Panc1 (cell line): ENCODE results near the gene TMEM91. TPM values are rescaled to one million over a fixed set of nuclear protein-coding genes. Genes with fewer than 3 reads are reported as not detected.

Experiments
- ATAC-seq: fragments of 200-7000 bp; cut with Tn5 transposase; 2 replicates; pipeline ENCODE4 v1.9.1; 2020; ENCODE audit warnings: mild to moderate bottlenecking, moderate library complexity
- BruUV-seq: library from RNA; stranded (reverse); fragments of 400-500 nt; replicated peaks from 2 replicates; lab custom pipeline; 2021; lab: Mats Ljungman, UMichigan
- CTCF ChIA-PET: fragments of 300-600 bp; sonication (Branson Sonifier 250); formaldehyde crosslinking; loops from one replicate; lab custom pipeline; 2022; ENCODE audit warnings: antibody characterized with exemption; lab: Charles Lee
- POLR2A ChIA-PET: fragments of 300-600 bp; sonication (Branson Sonifier 250); formaldehyde crosslinking; loops from one replicate; lab custom pipeline; 2022; ENCODE audit warnings: antibody characterized with exemption; lab: Charles Lee
- DNase-seq: peaks from one replicate; pipeline ENCODE4 v3.0.0-alpha.2; 2010; ENCODE audit warnings: low read depth, low spot score
- H3K27ac ChIP-seq: 2 replicates; pipeline ENCODE4 v1.5.1; 2011; ENCODE audit warnings: mild to moderate bottlenecking, low read length, inconsistent platforms
- H3K27me3 ChIP-seq: fragments of 200-500 bp; sonication (Bioruptor generic); 2 replicates; pipeline ENCODE4 v1.6.0; 2014; ENCODE audit warnings: low read length, inconsistent platforms; ENCODE audit not compliant: control insufficient read depth, insufficient read depth
- H3K36me3 ChIP-seq: fragments of 200-500 bp; sonication (Bioruptor generic); 2 replicates; pipeline ENCODE4 v1.5.1; 2014; ENCODE audit warnings: inconsistent platforms, mild to moderate bottlenecking, low read length, moderate library complexity; ENCODE audit not compliant: control insufficient read depth, insufficient read depth
- H3K4me1 ChIP-seq: 2 replicates; pipeline ENCODE4 v1.5.1; 2011; ENCODE audit warnings: inconsistent platforms, mild to moderate bottlenecking, low read length, moderate library complexity; ENCODE audit not compliant: control insufficient read depth, insufficient read depth
- H3K4me3 ChIP-seq, 2 experiments: 2 replicates each; pipeline ENCODE4 v1.5.1; 2011 to 2012; ENCODE audit warnings: low read depth in 2 of 2, low read length in 2 of 2, mild to moderate bottlenecking in 2 of 2, inconsistent platforms in 1 of 2, moderate library complexity in 1 of 2
- H3K9me3 ChIP-seq: fragments of 200-500 bp; sonication (Bioruptor generic); 2 replicates; pipeline ENCODE4 v1.5.1; 2014; ENCODE audit warnings: low read depth, mild to moderate bottlenecking, inconsistent platforms, low read length, moderate library complexity; ENCODE audit not compliant: control insufficient read depth, insufficient read depth
- POLR2AphosphoS5 ChIP-seq: IDR thresholded peaks from 2 replicates; pipeline ENCODE4 v1.6.1; 2012; ENCODE audit warnings: mild to moderate bottlenecking, low read depth, low read length, moderate library complexity
- SIN3A ChIP-seq: IDR thresholded peaks from 2 replicates; pipeline ENCODE4 v1.6.1; 2012; ENCODE audit warnings: low read depth, mild to moderate bottlenecking, low read length, moderate library complexity, borderline replicate concordance; ENCODE audit not compliant: insufficient read depth
- TCF7L2 ChIP-seq: IDR thresholded peaks from 2 replicates; pipeline ENCODE4 v1.6.1; 2011; ENCODE audit warnings: mild to moderate bottlenecking, low read depth, low read length, inconsistent platforms
- in situ Hi-C: cut with HindIII; loops from 2 replicates; pipeline ENCODE4 v1.10.0; 2016; ENCODE audit warnings: low sequenced_read_pairs, low pct_unique_long_range_greater_than_20kb
- intact Hi-C: fragments of 100-400 bp; cut with micrococcal nuclease; formaldehyde crosslinking; loops from one replicate; pipeline ENCODE4 v1.10.0; 2022; ENCODE audit not compliant: unreplicated experiment
- total RNA-seq: library from RNA; stranded (reverse); gene quantifications from one replicate; pipeline ENCODE4 v1.2.1, GENCODE V29; 2021; ENCODE audit not compliant: unreplicated experiment
- TF ChIP-seq, protein P1 (sequence below): fragments of 450-650 bp; IDR thresholded peaks from 2 replicates; pipeline ENCODE4 v1.5.1; 2017; ENCODE audit warnings: mild to moderate bottlenecking
- TF ChIP-seq, protein P2 (sequence below), 2 experiments: IDR thresholded peaks; 2 replicates each; pipeline ENCODE4 v1.6.1; 2011 to 2012; ENCODE audit warnings: low read depth in 2 of 2, control low read depth in 1 of 2, low read length in 1 of 2, mild to moderate bottlenecking in 1 of 2, moderate library complexity in 1 of 2; ENCODE audit not compliant: insufficient read depth in 1 of 2

The TMEM91 gene
- total RNA-seq, 1 experiment from 2014 or later: 4.4 TPM

DNA sequence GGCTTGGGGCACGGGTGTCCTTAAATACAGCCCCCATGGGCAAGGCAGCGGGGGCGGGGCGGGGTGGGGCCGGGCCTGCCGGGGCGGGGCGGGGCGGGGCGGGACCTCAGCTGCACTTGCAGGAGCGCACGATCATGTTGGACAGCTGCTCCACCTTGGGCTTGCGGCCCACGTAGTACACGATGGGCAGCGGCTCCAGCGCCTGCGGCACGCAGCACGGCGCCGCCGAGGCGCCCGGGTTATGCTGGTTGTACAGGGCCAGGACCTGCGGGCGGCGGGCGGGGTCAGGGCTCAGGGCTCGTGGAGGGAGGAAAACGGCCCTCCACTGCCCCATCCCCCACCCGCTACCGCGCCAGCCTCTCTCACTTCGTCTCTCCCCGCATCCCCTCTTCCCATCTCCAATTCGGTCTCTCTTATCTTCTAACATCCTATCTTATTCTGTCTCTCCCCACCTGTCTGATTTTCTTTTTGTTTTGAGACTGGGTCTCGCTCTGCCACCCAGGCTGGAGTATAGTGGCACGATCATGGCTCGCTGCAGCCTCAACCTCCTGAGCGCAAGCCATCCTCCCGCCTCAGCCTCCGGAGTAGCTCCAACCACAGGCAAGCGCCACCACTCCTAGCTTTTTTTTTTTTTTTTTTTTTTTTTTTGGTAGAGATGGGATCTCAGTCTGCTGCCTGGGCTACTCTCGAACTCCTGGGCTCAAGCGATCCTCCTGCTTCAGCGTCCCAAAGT is 45.2 kb upstream of the TMEM91 start:
- ATAC-seq: no peak
- no peaks in the 10 kb centered on the region for H3K9me3 ChIP-seq
- intact Hi-C loops: no loop called here
- H3K4me3 ChIP-seq: no peak overlapping the region
- no peaks in the 10 kb centered on the region for H3K27me3 ChIP-seq
- DNase-seq: no peak
- no TSS peak for BruUV-seq
- H3K36me3 ChIP-seq: no peaks in the 10 kb centered on the region
- TF ChIP-seq TCF7L2: no peak
- TF ChIP-seq, protein P1, sequence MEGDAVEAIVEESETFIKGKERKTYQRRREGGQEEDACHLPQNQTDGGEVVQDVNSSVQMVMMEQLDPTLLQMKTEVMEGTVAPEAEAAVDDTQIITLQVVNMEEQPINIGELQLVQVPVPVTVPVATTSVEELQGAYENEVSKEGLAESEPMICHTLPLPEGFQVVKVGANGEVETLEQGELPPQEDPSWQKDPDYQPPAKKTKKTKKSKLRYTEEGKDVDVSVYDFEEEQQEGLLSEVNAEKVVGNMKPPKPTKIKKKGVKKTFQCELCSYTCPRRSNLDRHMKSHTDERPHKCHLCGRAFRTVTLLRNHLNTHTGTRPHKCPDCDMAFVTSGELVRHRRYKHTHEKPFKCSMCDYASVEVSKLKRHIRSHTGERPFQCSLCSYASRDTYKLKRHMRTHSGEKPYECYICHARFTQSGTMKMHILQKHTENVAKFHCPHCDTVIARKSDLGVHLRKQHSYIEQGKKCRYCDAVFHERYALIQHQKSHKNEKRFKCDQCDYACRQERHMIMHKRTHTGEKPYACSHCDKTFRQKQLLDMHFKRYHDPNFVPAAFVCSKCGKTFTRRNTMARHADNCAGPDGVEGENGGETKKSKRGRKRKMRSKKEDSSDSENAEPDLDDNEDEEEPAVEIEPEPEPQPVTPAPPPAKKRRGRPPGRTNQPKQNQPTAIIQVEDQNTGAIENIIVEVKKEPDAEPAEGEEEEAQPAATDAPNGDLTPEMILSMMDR: no peak
- TF ChIP-seq POLR2AphosphoS5: no peak
- no peak for TF ChIP-seq SIN3A
- TF ChIP-seq, protein P2, sequence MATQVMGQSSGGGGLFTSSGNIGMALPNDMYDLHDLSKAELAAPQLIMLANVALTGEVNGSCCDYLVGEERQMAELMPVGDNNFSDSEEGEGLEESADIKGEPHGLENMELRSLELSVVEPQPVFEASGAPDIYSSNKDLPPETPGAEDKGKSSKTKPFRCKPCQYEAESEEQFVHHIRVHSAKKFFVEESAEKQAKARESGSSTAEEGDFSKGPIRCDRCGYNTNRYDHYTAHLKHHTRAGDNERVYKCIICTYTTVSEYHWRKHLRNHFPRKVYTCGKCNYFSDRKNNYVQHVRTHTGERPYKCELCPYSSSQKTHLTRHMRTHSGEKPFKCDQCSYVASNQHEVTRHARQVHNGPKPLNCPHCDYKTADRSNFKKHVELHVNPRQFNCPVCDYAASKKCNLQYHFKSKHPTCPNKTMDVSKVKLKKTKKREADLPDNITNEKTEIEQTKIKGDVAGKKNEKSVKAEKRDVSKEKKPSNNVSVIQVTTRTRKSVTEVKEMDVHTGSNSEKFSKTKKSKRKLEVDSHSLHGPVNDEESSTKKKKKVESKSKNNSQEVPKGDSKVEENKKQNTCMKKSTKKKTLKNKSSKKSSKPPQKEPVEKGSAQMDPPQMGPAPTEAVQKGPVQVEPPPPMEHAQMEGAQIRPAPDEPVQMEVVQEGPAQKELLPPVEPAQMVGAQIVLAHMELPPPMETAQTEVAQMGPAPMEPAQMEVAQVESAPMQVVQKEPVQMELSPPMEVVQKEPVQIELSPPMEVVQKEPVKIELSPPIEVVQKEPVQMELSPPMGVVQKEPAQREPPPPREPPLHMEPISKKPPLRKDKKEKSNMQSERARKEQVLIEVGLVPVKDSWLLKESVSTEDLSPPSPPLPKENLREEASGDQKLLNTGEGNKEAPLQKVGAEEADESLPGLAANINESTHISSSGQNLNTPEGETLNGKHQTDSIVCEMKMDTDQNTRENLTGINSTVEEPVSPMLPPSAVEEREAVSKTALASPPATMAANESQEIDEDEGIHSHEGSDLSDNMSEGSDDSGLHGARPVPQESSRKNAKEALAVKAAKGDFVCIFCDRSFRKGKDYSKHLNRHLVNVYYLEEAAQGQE (IDR thresholded peaks at IDR 0.05; ENCODE audit: insufficient read depth in 1 of 2, low read depth in 2 of 2, low read length in 1 of 2): no peak
- peaks cover 14% of the 10 kb centered on the region for H3K4me1 ChIP-seq
- H3K27ac ChIP-seq: no peak overlapping the region
- CTCF ChIA-PET: no interaction called here
- in situ Hi-C loops: no loop called here
- POLR2A ChIA-PET: no interaction called here

GRCh38 chr19:41332000-41332399 is 44.3 kb upstream of the TMEM91 start:
- POLR2A ChIA-PET: no interaction called here
- no peak overlapping the region for H3K4me3 ChIP-seq
- no peak for DNase-seq
- no peak for TF ChIP-seq TCF7L2
- TF ChIP-seq, protein P1: no peak
- TF ChIP-seq SIN3A: no peak
- TF ChIP-seq, protein P2 (IDR thresholded peaks at IDR 0.05; ENCODE audit: insufficient read depth in 1 of 2, low read depth in 2 of 2, low read length in 1 of 2): no peak
- TF ChIP-seq POLR2AphosphoS5: no peak
- in situ Hi-C loops (no loop called here), intact Hi-C loops (no loop called here)
- BruUV-seq: no TSS peak
- H3K27me3 ChIP-seq: no peaks in the 10 kb centered on the region
- H3K4me1 ChIP-seq: peaks cover 10% of the 10 kb centered on the region
- H3K9me3 ChIP-seq: no peaks in the 10 kb centered on the region
- no peak overlapping the region for H3K27ac ChIP-seq
- CTCF ChIA-PET: no interaction called here
- H3K36me3 ChIP-seq: no peaks in the 10 kb centered on the region
- no peak for ATAC-seq
